Ectodermal cell (in vitro differentiated cells): ENCODE data around the gene CADPS.

Experiments
- H3K27ac ChIP-seq: 2 replicates; pipeline ENCODE4 v1.7.0; 2013; ENCODE audit warnings: mild to moderate bottlenecking, low read depth, low read length; ENCODE audit not compliant: insufficient read depth, poor library complexity, severe bottlenecking
- H3K27me3 ChIP-seq: 2 replicates; pipeline ENCODE4 v1.7.0; 2013; ENCODE audit warnings: mild to moderate bottlenecking, low read length; ENCODE audit not compliant: insufficient read depth, control insufficient read depth, poor library complexity, severe bottlenecking
- H3K36me3 ChIP-seq: one replicate; pipeline ENCODE4 v1.7.0; 2013; ENCODE audit warnings: low read length; ENCODE audit not compliant: control insufficient read depth, insufficient read depth
- H3K4me1 ChIP-seq: one replicate; pipeline ENCODE4 v1.7.0; 2013; ENCODE audit warnings: low read length; ENCODE audit not compliant: control insufficient read depth, insufficient read depth
- H3K4me3 ChIP-seq: 2 replicates; pipeline ENCODE4 v1.7.0; 2013; ENCODE audit warnings: low read depth, low read length, control low read depth; ENCODE audit not compliant: insufficient read depth
- H3K9me3 ChIP-seq: 2 replicates; pipeline ENCODE4 v1.7.0; 2013; ENCODE audit warnings: mild to moderate bottlenecking, low read length, moderate library complexity; ENCODE audit not compliant: control insufficient read depth
- WGBS, 2 experiments: methylation state at CpG; one replicate each; pipeline ENCODE4 v1.1.7; 2013; ENCODE audit warnings: missing lambda C conversion rate in 2 of 2; 5-methylcytosine and 5-hydroxymethylcytosine counted together

The CADPS gene

DNA sequence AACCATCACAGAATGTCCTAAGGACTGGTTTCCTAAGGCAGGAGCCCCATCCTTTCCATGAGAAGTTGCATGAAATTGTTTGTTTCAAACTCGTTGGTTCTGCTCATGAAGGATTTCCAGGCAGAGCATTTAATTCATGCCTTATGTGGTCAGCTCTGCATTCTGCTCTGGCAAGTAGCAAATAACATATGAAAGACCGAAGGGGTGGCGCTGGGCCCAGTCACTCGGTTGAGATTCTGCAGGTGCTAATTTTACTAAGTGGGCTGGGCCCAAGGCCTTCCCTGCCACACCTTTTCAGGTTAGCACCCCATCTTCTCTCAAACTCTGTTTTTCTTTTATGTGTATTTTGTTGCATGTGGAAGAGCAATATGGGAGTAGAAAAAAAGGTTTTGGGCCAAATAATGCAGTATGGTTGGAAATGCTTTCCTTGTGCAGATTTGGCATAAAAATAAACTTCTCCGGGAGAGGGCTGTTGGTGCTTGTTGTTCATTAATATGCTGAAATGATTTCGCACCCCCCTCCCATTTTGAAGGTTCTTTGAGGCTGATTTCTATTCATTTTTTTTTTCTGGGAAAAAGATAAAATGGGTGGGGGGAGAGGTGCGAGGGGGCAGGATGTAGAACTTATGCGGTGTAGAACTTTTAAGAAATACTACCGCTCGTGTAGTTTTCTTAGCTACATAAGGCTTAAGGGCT is 318.9 kb downstream of the CADPS start:
- Histone ChIP-seq H3K27me3 (no peaks in the 10 kb centered on the region), H3K27ac (no peak overlapping the region), H3K4me1 (no peaks in the 10 kb centered on the region), H3K4me3 (no peak overlapping the region), H3K36me3 (no peaks in the 10 kb centered on the region), H3K9me3 (no peaks in the 10 kb centered on the region)
- 76 to 77% methylated on average over 10 of the region's 10 CpGs for WGBS, 2 experiments

GRCh38 chr3:62554264-62554799 is 320.9 kb downstream of the CADPS start:
- Histone ChIP-seq H3K4me1 (no peaks in the 10 kb centered on the region), H3K27me3 (no peaks in the 10 kb centered on the region), H3K27ac (no peak overlapping the region), H3K9me3 (no peaks in the 10 kb centered on the region), H3K4me3 (no peak overlapping the region), H3K36me3 (no peaks in the 10 kb centered on the region)
- 64 to 70% methylated on average over 3 of the region's 3 CpGs for WGBS, 2 experiments

GRCh38 chr3:62553811-62554210 is 321.4 kb downstream of the CADPS start:
- Histone ChIP-seq H3K27me3 (no peaks in the 10 kb centered on the region), H3K4me3 (no peak overlapping the region), H3K4me1 (no peaks in the 10 kb centered on the region), H3K27ac (no peak overlapping the region), H3K36me3 (no peaks in the 10 kb centered on the region), H3K9me3 (no peaks in the 10 kb centered on the region)
- WGBS, 2 experiments = 85 to 93% methylated on average over 3 to 4 of the region's 4 CpGs

- Histone ChIP-seq H3K27me3 (no peaks in the 10 kb centered on the region), H3K36me3 (no peaks in the 10 kb centered on the region), H3K4me1 (no peaks in the 10 kb centered on the region), H3K9me3 (no peaks in the 10 kb centered on the region), H3K27ac (no peak overlapping the region), H3K4me3 (no peak overlapping the region)
- WGBS, 2 experiments = 95 to 96% methylated on average over 2 of the region's 2 CpGs
These were observed 323.7 kb downstream of the CADPS start for GRCh38 chr3:62551556-62551955.

DNA sequence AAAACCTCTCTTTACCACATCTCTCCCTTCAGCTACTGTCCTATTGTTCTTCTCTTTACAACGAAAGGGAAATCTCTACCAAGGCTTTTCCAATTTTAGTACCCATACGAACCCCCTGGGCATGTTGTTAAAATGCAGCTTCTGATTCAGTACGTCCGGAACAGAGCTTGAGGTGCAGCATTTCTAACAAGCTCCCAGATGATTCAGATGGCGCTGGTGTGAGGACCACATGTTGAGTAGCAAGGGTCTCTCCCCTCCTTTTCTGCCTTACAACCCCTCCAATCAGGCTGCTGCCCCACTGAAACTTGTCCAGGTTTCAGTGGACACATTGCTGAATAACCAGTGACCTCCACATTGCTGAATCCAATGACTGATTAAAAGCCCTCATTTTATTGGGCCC is 324.8 kb downstream of the CADPS start:
- no peak overlapping the region for H3K4me3 ChIP-seq
- no peaks in the 10 kb centered on the region for H3K9me3 ChIP-seq
- WGBS, 2 experiments = 91% methylated on average over 5 of the region's 5 CpGs
- H3K27me3 ChIP-seq = no peaks in the 10 kb centered on the region
- no peaks in the 10 kb centered on the region for H3K4me1 ChIP-seq
- no peak overlapping the region for H3K27ac ChIP-seq
- H3K36me3 ChIP-seq = no peaks in the 10 kb centered on the region

- no peaks in the 10 kb centered on the region for H3K9me3 ChIP-seq
These were observed 326.5 kb downstream of the CADPS start for GRCh38 chr3:62548528-62549205.

DNA sequence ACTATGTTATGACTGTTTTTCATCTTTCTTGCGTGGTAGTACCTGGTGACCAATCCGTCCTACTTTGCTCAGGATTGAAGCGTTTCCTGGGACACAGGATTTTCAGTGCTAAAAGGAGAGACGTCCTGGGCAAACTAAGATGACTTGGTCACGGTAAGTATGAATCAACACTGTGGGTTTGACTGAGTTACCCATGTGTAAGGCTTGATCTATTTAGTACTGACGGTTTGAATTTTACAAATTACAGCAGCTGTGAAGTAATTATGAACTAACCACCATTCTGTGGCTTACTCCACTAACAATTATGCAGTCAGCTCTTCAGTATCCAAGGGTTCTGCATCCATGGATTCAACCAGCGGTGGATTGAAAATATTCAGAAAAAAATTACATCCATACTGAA is 328.9 kb downstream of the CADPS start:
- Histone ChIP-seq H3K36me3 (no peaks in the 10 kb centered on the region), H3K9me3 (no peaks in the 10 kb centered on the region), H3K27ac (no peak overlapping the region), H3K4me1 (no peaks in the 10 kb centered on the region), H3K27me3 (no peaks in the 10 kb centered on the region), H3K4me3 (no peak overlapping the region)
- 93 to 96% methylated on average over 7 of the region's 7 CpGs for WGBS, 2 experiments

More at GRCh38 chr3:62548528-62549205, 326.5 kb downstream of the CADPS start:
- Histone ChIP-seq H3K36me3 (no peaks in the 10 kb centered on the region), H3K4me3 (no peak overlapping the region), H3K4me1 (no peaks in the 10 kb centered on the region), H3K27ac (no peak overlapping the region), H3K27me3 (no peaks in the 10 kb centered on the region)
- 47 to 53% methylated on average over 1 of the region's 2 CpGs for WGBS, 2 experiments

DNA sequence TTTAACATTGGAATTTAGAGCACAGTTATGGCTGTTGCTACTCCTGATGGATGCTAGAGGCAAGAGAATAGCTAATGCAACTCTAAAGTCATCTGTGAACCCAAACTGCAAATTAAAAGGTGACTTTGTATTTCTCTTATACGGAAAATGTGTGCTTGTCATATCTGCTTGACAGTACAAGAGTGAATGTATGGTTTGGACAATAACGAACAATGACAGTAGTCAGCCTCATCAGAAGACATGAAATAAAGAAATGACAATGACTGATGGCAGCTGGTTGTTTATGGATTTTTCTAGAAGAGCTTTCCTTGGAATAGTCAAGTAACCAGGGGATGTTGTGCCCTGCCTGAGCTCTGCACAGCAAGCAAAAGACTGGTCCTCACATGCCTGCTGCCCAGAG is 333.0 kb downstream of the CADPS start:
- H3K9me3 ChIP-seq = no peaks in the 10 kb centered on the region
- H3K4me1 ChIP-seq = no peaks in the 10 kb centered on the region
- WGBS, 2 experiments = 93 to 96% methylated on average over 2 of the region's 2 CpGs
- no peak overlapping the region for H3K27ac ChIP-seq
- H3K4me3 ChIP-seq = no peak overlapping the region
- no peaks in the 10 kb centered on the region for H3K27me3 ChIP-seq
- H3K36me3 ChIP-seq = no peaks in the 10 kb centered on the region

DNA sequence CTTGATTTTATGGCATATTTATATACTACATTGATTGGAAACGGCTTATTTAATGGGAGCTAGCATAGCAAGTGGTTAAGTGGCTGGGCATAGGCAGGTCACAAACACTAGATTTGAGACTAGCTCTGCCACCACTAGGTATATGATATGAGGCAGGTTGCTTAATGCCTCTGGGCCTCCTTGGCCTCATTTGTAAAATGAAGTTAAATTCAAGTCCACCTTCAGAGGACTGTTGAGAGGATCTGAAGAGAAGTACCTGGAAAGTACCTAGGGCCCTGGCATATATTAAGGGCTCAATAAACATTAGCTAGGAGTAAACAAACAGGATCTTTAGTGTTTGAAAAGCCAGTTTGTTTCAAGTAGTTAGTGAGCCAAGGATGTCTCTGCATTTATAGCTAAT is 335.5 kb downstream of the CADPS start:
- 86% methylated on average over 1 of the region's 1 CpG; no CpG with 5 or more reads in 1 of the 2 experiments for WGBS, 2 experiments
- no peaks in the 10 kb centered on the region for H3K27me3 ChIP-seq
- no peaks in the 10 kb centered on the region for H3K9me3 ChIP-seq
- H3K4me1 ChIP-seq = no peaks in the 10 kb centered on the region
- H3K4me3 ChIP-seq = no peak overlapping the region
- no peaks in the 10 kb centered on the region for H3K36me3 ChIP-seq
- no peak overlapping the region for H3K27ac ChIP-seq

GRCh38 chr3:62538691-62539356 is 336.4 kb downstream of the CADPS start:
- Histone ChIP-seq H3K9me3 (no peaks in the 10 kb centered on the region), H3K4me3 (no peak overlapping the region), H3K27ac (no peak overlapping the region), H3K36me3 (no peaks in the 10 kb centered on the region), H3K27me3 (no peaks in the 10 kb centered on the region), H3K4me1 (no peaks in the 10 kb centered on the region)
- 15 to 24% methylated on average over 4 of the region's 4 CpGs for WGBS, 2 experiments
